SK-N-SH (cell line): ENCODE measurements around the gene PRICKLE1. TPM values are rescaled to one million over a fixed set of nuclear protein-coding genes. Genes with fewer than 3 reads are reported as not detected.

Experiments used
- CTCF ChIA-PET: fragments of 300-600, 350-600 bp; formaldehyde crosslinking; extraction: SDS; loops from one replicate; lab custom pipeline; 2021; lab: Yijun Ruan, JAX
- POLR2A ChIA-PET: fragments of 350-600 bp; sonication (Branson Sonifier 250); formaldehyde crosslinking; extraction: SDS; loops from one replicate; lab custom pipeline; 2020; ENCODE audit warnings: antibody characterized with exemption, inconsistent platforms; lab: Yijun Ruan, JAX
- DNase-seq: peaks from one replicate; pipeline ENCODE4 v3.0.0; 2012
- H2AFZ ChIP-seq: fragments of 200-600 bp; sonication (generic); 2 replicates; pipeline ENCODE4 v1.8.1; 2016; ENCODE audit warnings: antibody characterized with exemption, mild to moderate bottlenecking, low read depth
- H3F3A ChIP-seq: fragments of 200-600 bp; sonication (generic); replicated peaks from 2 replicates; pipeline ENCODE3; 2016; ENCODE audit warnings: antibody characterized with exemption, mild to moderate bottlenecking; ENCODE audit not compliant: insufficient read depth
- H3K27ac ChIP-seq, 2 experiments: fragments of 200-500 bp in 1 of 2; fragments of 200-600 bp in 1 of 2; sonication (Bioruptor generic) in 1 of 2; sonication (generic), shearing (Covaris generic) in 1 of 2; 2 replicates each; pipeline versions ENCODE4 v1.5.1 to v1.6.1; 2014 to 2016; ENCODE audit warnings: low read depth in 2 of 2, inconsistent platforms in 1 of 2, low read length in 1 of 2, mild to moderate bottlenecking in 1 of 2, mixed read lengths in 1 of 2
- H3K27me3 ChIP-seq: fragments of 200-600 bp; sonication (generic), shearing (Covaris generic); 2 replicates; pipeline ENCODE4 v1.6.1; 2016; ENCODE audit warnings: mixed run types; ENCODE audit not compliant: insufficient read depth
- H3K36me3 ChIP-seq, 2 experiments: fragments of 200-500 bp in 1 of 2; fragments of 200-600 bp in 1 of 2; sonication (Bioruptor generic) in 1 of 2; sonication (generic) in 1 of 2; replicated peaks in 1 of 2; 2 replicates each; pipeline versions ENCODE3 to v1.5.1; 2014 to 2016; ENCODE audit warnings: low read length in 1 of 2, mild to moderate bottlenecking in 1 of 2; ENCODE audit not compliant: insufficient read depth in 2 of 2, control insufficient read depth in 1 of 2
- H3K4me1 ChIP-seq, 2 experiments: fragments of 200-500 bp in 1 of 2; fragments of 200-600 bp in 1 of 2; sonication (Bioruptor generic) in 1 of 2; sonication (generic), shearing (Covaris generic) in 1 of 2; 2 replicates each; pipeline versions ENCODE4 v1.5.1 to v1.6.1; 2014 to 2016; ENCODE audit warnings: low read depth in 1 of 2, low read length in 1 of 2, mixed run types in 1 of 2; ENCODE audit not compliant: insufficient read depth in 2 of 2, control insufficient read depth in 1 of 2
- H3K4me2 ChIP-seq: fragments of 200-600 bp; sonication (generic), shearing (Covaris generic); 2 replicates; pipeline ENCODE4 v1.6.1; 2017; ENCODE audit warnings: mixed run types
- H3K4me3 ChIP-seq, 2 experiments: fragments of 200-500 bp in 1 of 2; fragments of 200-600 bp in 1 of 2; sonication (Bioruptor generic) in 1 of 2; sonication (generic), shearing (Covaris generic) in 1 of 2; 2 replicates each; pipeline versions ENCODE4 v1.5.1 to v1.8.1; 2014 to 2016; ENCODE audit warnings: low read depth in 2 of 2, inconsistent platforms in 1 of 2, low read length in 1 of 2, mild to moderate bottlenecking in 1 of 2, mixed read lengths in 1 of 2, moderate library complexity in 1 of 2
- H3K79me2 ChIP-seq: fragments of 200-600 bp; sonication (generic); 2 replicates; pipeline ENCODE4 v1.8.1; 2017; ENCODE audit warnings: mild to moderate bottlenecking; ENCODE audit not compliant: insufficient read depth
- H3K9ac ChIP-seq: fragments of 200-600 bp; sonication (generic); 2 replicates; pipeline ENCODE4 v1.6.1; 2017; ENCODE audit warnings: mixed run types
- H3K9me2 ChIP-seq: fragments of 200-600 bp; sonication (generic); 2 replicates; pipeline ENCODE4 v1.6.1; 2017; ENCODE audit warnings: mixed run types
- H3K9me3 ChIP-seq: fragments of 200-600 bp; sonication (generic); 2 replicates; pipeline ENCODE4 v1.6.1; 2017; ENCODE audit warnings: mixed run types, mild to moderate bottlenecking, moderate library complexity
- H4K20me1 ChIP-seq: fragments of 200-600 bp; sonication (generic); 2 replicates; pipeline ENCODE4 v1.6.1; 2017; ENCODE audit warnings: mild to moderate bottlenecking, mixed run types; ENCODE audit not compliant: insufficient read depth
- CHD2 ChIP-seq: fragments of 150-350 bp; IDR thresholded peaks from 2 replicates; pipeline ENCODE4 v1.6.1; 2018; ENCODE audit warnings: low read length; ENCODE audit not compliant: partially characterized antibody
- EP300 ChIP-seq, 2 experiments: IDR thresholded peaks; 2 replicates each; pipeline versions ENCODE4 v1.4.0 to v1.6.1; 2012; ENCODE audit warnings: borderline replicate concordance in 1 of 2, low read depth in 1 of 2, low read length in 1 of 2
- EZH2phosphoT487 ChIP-seq: fragments of 200-600 bp; sonication (generic); IDR thresholded peaks from 2 replicates; pipeline ENCODE4 v1.6.1; 2017; ENCODE audit warnings: low read depth, mixed run types, mild to moderate bottlenecking, antibody characterized with exemption, moderate library complexity, borderline replicate concordance
- FOSL2 ChIP-seq: IDR thresholded peaks from 2 replicates; pipeline ENCODE4 v1.4.0; 2012; ENCODE audit warnings: low read depth, mild to moderate bottlenecking, moderate library complexity, borderline replicate concordance
- FOXM1 ChIP-seq: IDR thresholded peaks from 2 replicates; pipeline ENCODE4 v1.4.0; 2012; ENCODE audit warnings: low read depth, mild to moderate bottlenecking
- MXI1 ChIP-seq: IDR thresholded peaks from 2 replicates; pipeline ENCODE4 v1.6.1; 2012; ENCODE audit warnings: mild to moderate bottlenecking, low read depth, low read length, improper control_type of control experiment
- NFIC ChIP-seq: IDR thresholded peaks from 2 replicates; pipeline ENCODE4 v1.4.0; 2012; ENCODE audit warnings: borderline replicate concordance
- POLR2AphosphoS5 ChIP-seq: IDR thresholded peaks from 2 replicates; pipeline ENCODE4 v1.6.1; 2012; ENCODE audit warnings: low read depth, low read length
- RAD21 ChIP-seq: IDR thresholded peaks from 2 replicates; pipeline ENCODE4 v1.6.1; 2012; ENCODE audit warnings: mild to moderate bottlenecking, low read length
- RFX5 ChIP-seq: IDR thresholded peaks from 2 replicates; pipeline ENCODE4 v1.6.1; 2012; ENCODE audit warnings: mild to moderate bottlenecking, improper control_type of control experiment, low read length
- USF1 ChIP-seq: IDR thresholded peaks from 2 replicates; pipeline ENCODE4 v1.4.0; 2012; ENCODE audit warnings: low read depth, borderline replicate concordance
- WGBS: methylation state at CpG from one replicate; pipeline ENCODE4 v1.1.6; 2017; ENCODE audit warnings: low lambda C conversion rate; 5-methylcytosine and 5-hydroxymethylcytosine counted together
- polyA plus RNA-seq, 3 experiments: library from polyadenylated mRNA; depleted of rRNA; stranded (reverse); fragments of >200 nt; gene quantifications; 2 replicates each; pipeline ENCODE4 v1.2.3, GENCODE V29; 2012
- small RNA-seq, 7 experiments: library from RNA; depleted of rRNA; stranded (forward); fragments of <200 nt; gene quantifications; one replicate each; pipeline ENCODE3, GENCODE V24; 2012
- TF ChIP-seq, protein P1 (sequence below): fragments of 200-600 bp; sonication (generic); IDR thresholded peaks from 2 replicates; pipeline ENCODE4 v1.6.1; 2017; ENCODE audit warnings: antibody characterized with exemption, mild to moderate bottlenecking, moderate library complexity

PRICKLE1 gene
- polyA plus RNA-seq, 1 of the 3 experiments (the other 2 are of a cell fraction): 1.2 TPM

DNA sequence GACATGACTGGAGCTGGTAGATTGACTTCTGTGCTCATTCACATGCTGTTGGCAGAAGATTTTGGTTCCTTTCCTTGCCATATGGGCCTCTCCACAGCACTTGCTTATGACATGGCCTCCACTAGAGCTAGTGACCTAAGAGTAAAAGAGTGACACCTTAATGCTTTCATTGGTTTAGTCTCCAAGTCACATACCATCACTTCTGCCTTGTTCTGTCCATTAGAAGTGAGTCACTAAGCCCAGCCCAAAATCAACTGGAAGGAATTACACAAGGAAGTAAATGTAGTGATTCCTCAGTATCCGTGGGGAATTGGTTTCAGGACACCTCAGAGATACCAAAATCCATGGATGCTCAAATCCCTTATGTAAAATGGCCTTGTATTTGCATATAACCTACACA is 182.2 kb downstream of the PRICKLE1 start:
- Histone ChIP-seq H3K9me3 (no peaks in the 10 kb centered on the region), H3K27ac (no peak overlapping the region), H3K4me2 (no peak overlapping the region), H2AFZ (no peak overlapping the region), H3K36me3 (peaks cover 17 to 30% of the 10 kb centered on the region in 2 experiments), H3K79me2 (no peaks in the 10 kb centered on the region), H3K4me1 (no peaks in the 10 kb centered on the region; a peak in 1 of 4 replicates), H4K20me1 (no peaks in the 10 kb centered on the region), H3K4me3 (no peak overlapping the region), H3K27me3 (no peaks in the 10 kb centered on the region), H3K9ac (no peak overlapping the region), H3F3A (peaks cover 15% of the 10 kb centered on the region), H3K9me2 (no peaks in the 10 kb centered on the region)
- POLR2A ChIA-PET: no interaction called here
- no peak for DNase-seq
- TF ChIP-seq NFIC (no peak), CHD2 (no peak), EP300 (IDR thresholded peaks at IDR 0.05; ENCODE audit: borderline replicate concordance in 1 of 2, low read depth in 1 of 2, low read length in 1 of 2) (no peak), EZH2phosphoT487 (no peak), FOXM1 (no peak), RFX5 (no peak), POLR2AphosphoS5 (no peak), USF1 (no peak), RAD21 (no peak), FOSL2 (no peak), MXI1 (no peak)
- TF ChIP-seq, protein P1, sequence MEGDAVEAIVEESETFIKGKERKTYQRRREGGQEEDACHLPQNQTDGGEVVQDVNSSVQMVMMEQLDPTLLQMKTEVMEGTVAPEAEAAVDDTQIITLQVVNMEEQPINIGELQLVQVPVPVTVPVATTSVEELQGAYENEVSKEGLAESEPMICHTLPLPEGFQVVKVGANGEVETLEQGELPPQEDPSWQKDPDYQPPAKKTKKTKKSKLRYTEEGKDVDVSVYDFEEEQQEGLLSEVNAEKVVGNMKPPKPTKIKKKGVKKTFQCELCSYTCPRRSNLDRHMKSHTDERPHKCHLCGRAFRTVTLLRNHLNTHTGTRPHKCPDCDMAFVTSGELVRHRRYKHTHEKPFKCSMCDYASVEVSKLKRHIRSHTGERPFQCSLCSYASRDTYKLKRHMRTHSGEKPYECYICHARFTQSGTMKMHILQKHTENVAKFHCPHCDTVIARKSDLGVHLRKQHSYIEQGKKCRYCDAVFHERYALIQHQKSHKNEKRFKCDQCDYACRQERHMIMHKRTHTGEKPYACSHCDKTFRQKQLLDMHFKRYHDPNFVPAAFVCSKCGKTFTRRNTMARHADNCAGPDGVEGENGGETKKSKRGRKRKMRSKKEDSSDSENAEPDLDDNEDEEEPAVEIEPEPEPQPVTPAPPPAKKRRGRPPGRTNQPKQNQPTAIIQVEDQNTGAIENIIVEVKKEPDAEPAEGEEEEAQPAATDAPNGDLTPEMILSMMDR: no peak
- WGBS: 93% methylated on average over 1 of the region's 1 CpG
- CTCF ChIA-PET: interaction anchor here (1.2 kb wide), 1 partner anchor 162 kb away, joined by 3 read pairs; no protein-coding TSS in a partner anchor

Small RNAs within 50 kb of the gene (small RNA-seq; reads per million reads assigned to genes)
- gene AC079600.1: 0 reads per million in 7 experiments
- 0 reads per million in 7 experiments for gene AC079600.2
- 0 reads per million in 7 experiments for gene RF00019
